ENCODE data around the gene SNRPF. TPM values are rescaled to one million over a fixed set of nuclear protein-coding genes. Genes with fewer than 3 reads are reported as not detected.
A peak's percentile ranks its signal among the peaks of the same experiment; 100 is the strongest.

SNRPF gene
- total and polyA plus RNA-seq, 7 experiments from 2014 or later, result 19.0 to 71.1 (median 24.6) TPM

GRCh38 chr12:95874452-95874851, 15.7 kb downstream of the SNRPF start:
- Histone ChIP-seq H3K9me3 (ENCODE audit: control insufficient read depth in 2 of 3, low read length in 3 of 3) (no peaks in the 10 kb centered on the region), H3K4me3 (ENCODE audit: low read length) (no peak overlapping the region), H3K27ac (ENCODE audit: low read depth, low read length) (no peak overlapping the region), H3K4me1 (ENCODE audit: control insufficient read depth in 2 of 2, insufficient read depth in 2 of 2, low read length in 2 of 2) (no peaks in the 10 kb centered on the region), H3K27me3 (ENCODE audit: control insufficient read depth in 2 of 2, insufficient read depth in 2 of 2, low read length in 2 of 2) (no peaks in the 10 kb centered on the region), H3K36me3 (ENCODE audit: control insufficient read depth in 2 of 3, insufficient read depth in 3 of 3, low read length in 3 of 3) (no peaks in the 10 kb centered on the region)
- H3K36me3 Mint-ChIP-seq, result peaks cover 3 to 38% (median 13%) of the 10 kb centered on the region in 5 donors
- ChIA-PET POLR2A (no interaction called here), CTCF (no interaction called here)
- H3K9me3 Mint-ChIP-seq, result no peaks in the 10 kb centered on the region
- ATAC-seq (no peak), DNase-seq (no peak)
- no peak overlapping the region for H3K4me3 Mint-ChIP-seq
- intact Hi-C loops (cut with micrococcal nuclease), result no loop called here
- H3K27me3 Mint-ChIP-seq, result no peaks in the 10 kb centered on the region
- H3K4me1 Mint-ChIP-seq, result no peaks in the 10 kb centered on the region
- H3K27ac Mint-ChIP-seq, result peak overlapping the region in 1 of 9 donors; percentile 46

GRCh38 chr12:95877622-95878021, 18.9 kb downstream of the SNRPF start:
- intact Hi-C loops (cut with micrococcal nuclease), result no loop called here
- H3K4me3 ChIP-seq (ENCODE audit: low read length), result no peak overlapping the region
- no peak for DNase-seq
- no peak overlapping the region for H3K4me3 Mint-ChIP-seq
- no peaks in the 10 kb centered on the region for H3K36me3 ChIP-seq (ENCODE audit: control insufficient read depth in 2 of 3, insufficient read depth in 3 of 3, low read length in 3 of 3)
- H3K9me3 ChIP-seq (ENCODE audit: control insufficient read depth in 2 of 3, low read length in 3 of 3), result no peaks in the 10 kb centered on the region
- ChIA-PET POLR2A (no interaction called here), CTCF (no interaction called here)
- no peak overlapping the region for H3K27ac ChIP-seq (ENCODE audit: low read depth, low read length)
- no peak for ATAC-seq
- H3K4me1 Mint-ChIP-seq, result no peaks in the 10 kb centered on the region
- H3K27me3 ChIP-seq (ENCODE audit: control insufficient read depth in 2 of 2, insufficient read depth in 2 of 2, low read length in 2 of 2), result no peaks in the 10 kb centered on the region
- H3K36me3 Mint-ChIP-seq, result peaks cover 4 to 21% (median 9%) of the 10 kb centered on the region in 5 donors
- no peaks in the 10 kb centered on the region for H3K4me1 ChIP-seq (ENCODE audit: control insufficient read depth in 2 of 2, insufficient read depth in 2 of 2, low read length in 2 of 2)
- no peak overlapping the region for H3K27ac Mint-ChIP-seq
- no peaks in the 10 kb centered on the region for H3K9me3 Mint-ChIP-seq
- H3K27me3 Mint-ChIP-seq, result no peaks in the 10 kb centered on the region

GRCh38 chr12:95880895-95881294, 22.1 kb downstream of the SNRPF start:
- Mint-ChIP-seq H3K4me3 (no peak overlapping the region), H3K36me3 (peaks cover 0 to 4% (median 0%) of the 10 kb centered on the region in 5 donors), H3K9me3 (peaks cover 0 to 4% (median 0%) of the 10 kb centered on the region in 11 donors), H3K27ac (no peak overlapping the region), H3K27me3 (peaks cover 0 to under 1% (median 0%) of the 10 kb centered on the region in 5 donors), H3K4me1 (no peaks in the 10 kb centered on the region)
- DNase-seq (no peak), ATAC-seq (no peak)
- H3K9me3 ChIP-seq (ENCODE audit: control insufficient read depth in 2 of 3, low read length in 3 of 3), result no peaks in the 10 kb centered on the region
- H3K4me1 ChIP-seq (ENCODE audit: control insufficient read depth in 2 of 2, insufficient read depth in 2 of 2, low read length in 2 of 2), result no peaks in the 10 kb centered on the region
- H3K27me3 ChIP-seq (ENCODE audit: control insufficient read depth in 2 of 2, insufficient read depth in 2 of 2, low read length in 2 of 2), result no peaks in the 10 kb centered on the region
- H3K27ac ChIP-seq (ENCODE audit: low read depth, low read length), result no peak overlapping the region
- ChIA-PET CTCF (no interaction called here), POLR2A (no interaction called here)
- intact Hi-C loops (cut with micrococcal nuclease), result no loop called here
- no peak overlapping the region for H3K4me3 ChIP-seq (ENCODE audit: low read length)
- no peaks in the 10 kb centered on the region for H3K36me3 ChIP-seq (ENCODE audit: control insufficient read depth in 2 of 3, insufficient read depth in 3 of 3, low read length in 3 of 3)

- ATAC-seq (no peak), DNase-seq (no peak)
- no peak overlapping the region for H3K27ac Mint-ChIP-seq
- H3K36me3 ChIP-seq (ENCODE audit: control insufficient read depth in 2 of 3, insufficient read depth in 3 of 3, low read length in 3 of 3), result no peaks in the 10 kb centered on the region
- H3K4me1 Mint-ChIP-seq, result no peaks in the 10 kb centered on the region
- peaks cover 0 to 4% (median 0%) of the 10 kb centered on the region in 5 donors for H3K27me3 Mint-ChIP-seq
- no peaks in the 10 kb centered on the region for H3K4me1 ChIP-seq (ENCODE audit: control insufficient read depth in 2 of 2, insufficient read depth in 2 of 2, low read length in 2 of 2)
- H3K9me3 ChIP-seq (ENCODE audit: control insufficient read depth in 2 of 3, low read length in 3 of 3), result no peaks in the 10 kb centered on the region
- ChIA-PET CTCF (interaction anchor here (0.6 kb wide), 1 partner anchor 1779 kb away, joined by 3 read pairs; no protein-coding TSS in a partner anchor), POLR2A (no interaction called here)
- H3K36me3 Mint-ChIP-seq, result peaks cover 0 to 2% (median 0%) of the 10 kb centered on the region in 5 donors
- H3K9me3 Mint-ChIP-seq, result peaks cover 0 to 4% (median 0%) of the 10 kb centered on the region in 11 donors
- no peaks in the 10 kb centered on the region for H3K27me3 ChIP-seq (ENCODE audit: control insufficient read depth in 2 of 2, insufficient read depth in 2 of 2, low read length in 2 of 2)
- H3K27ac ChIP-seq (ENCODE audit: low read depth, low read length), result no peak overlapping the region
- no peak overlapping the region for H3K4me3 ChIP-seq (ENCODE audit: low read length)
- no peak overlapping the region for H3K4me3 Mint-ChIP-seq
- intact Hi-C loops (cut with micrococcal nuclease), result no loop called here
These were observed 22.7 kb downstream of the SNRPF start for GRCh38 chr12:95881331-95881955.

DNA sequence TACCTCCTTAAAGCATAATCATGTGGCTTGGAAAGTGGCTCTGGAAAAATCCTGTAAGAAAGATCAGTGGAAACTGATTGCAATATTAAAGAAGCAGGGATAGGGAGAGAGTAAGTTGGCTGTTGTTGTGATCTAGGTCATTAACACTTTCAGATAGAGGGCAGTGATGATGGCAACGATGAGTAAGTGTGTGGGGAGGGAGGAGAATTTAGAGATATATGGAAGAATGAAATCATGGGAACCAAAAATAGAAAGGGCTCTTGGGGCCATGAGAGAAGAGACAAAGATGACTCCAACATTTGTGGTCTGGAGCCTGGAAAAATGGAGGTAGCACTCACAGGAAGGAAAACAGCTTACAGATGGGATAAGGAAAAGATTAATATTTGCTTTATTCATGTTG, 23.3 kb downstream of the SNRPF start:
- peaks cover 0 to 2% (median 0%) of the 10 kb centered on the region in 5 donors for H3K36me3 Mint-ChIP-seq
- no peaks in the 10 kb centered on the region for H3K4me1 ChIP-seq (ENCODE audit: control insufficient read depth in 2 of 2, insufficient read depth in 2 of 2, low read length in 2 of 2)
- no peak overlapping the region for H3K27ac ChIP-seq (ENCODE audit: low read depth, low read length)
- no peaks in the 10 kb centered on the region for H3K4me1 Mint-ChIP-seq
- no peaks in the 10 kb centered on the region for H3K27me3 ChIP-seq (ENCODE audit: control insufficient read depth in 2 of 2, insufficient read depth in 2 of 2, low read length in 2 of 2)
- ATAC-seq, result no peak
- peaks cover 0 to 4% (median 0%) of the 10 kb centered on the region in 5 donors for H3K27me3 Mint-ChIP-seq
- no peak overlapping the region for H3K4me3 ChIP-seq (ENCODE audit: low read length)
- ChIA-PET CTCF (interaction anchor here (0.6 kb wide), 1 partner anchor 1780 kb away, joined by 3 read pairs; no protein-coding TSS in a partner anchor), POLR2A (no interaction called here)
- H3K9me3 Mint-ChIP-seq, result peaks cover 0 to 4% (median 0%) of the 10 kb centered on the region in 11 donors
- no peak for DNase-seq
- H3K9me3 ChIP-seq (ENCODE audit: control insufficient read depth in 2 of 3, low read length in 3 of 3), result no peaks in the 10 kb centered on the region
- H3K27ac Mint-ChIP-seq, result no peak overlapping the region
- no peaks in the 10 kb centered on the region for H3K36me3 ChIP-seq (ENCODE audit: control insufficient read depth in 2 of 3, insufficient read depth in 3 of 3, low read length in 3 of 3)
- no peak overlapping the region for H3K4me3 Mint-ChIP-seq
- intact Hi-C loops (cut with micrococcal nuclease), result no loop called here

GRCh38 chr12:95882873-95883272, 24.1 kb downstream of the SNRPF start:
- ChIA-PET POLR2A (no interaction called here), CTCF (no interaction called here)
- intact Hi-C loops (cut with micrococcal nuclease), result no loop called here
- Mint-ChIP-seq H3K4me3 (no peak overlapping the region), H3K36me3 (peaks cover 0 to 2% (median 0%) of the 10 kb centered on the region in 5 donors), H3K27me3 (peaks cover 0 to 4% (median 0%) of the 10 kb centered on the region in 5 donors), H3K4me1 (no peaks in the 10 kb centered on the region), H3K27ac (no peak overlapping the region), H3K9me3 (peaks cover 0 to 4% (median 0%) of the 10 kb centered on the region in 11 donors)
- no peak overlapping the region for H3K4me3 ChIP-seq (ENCODE audit: low read length)
- no peaks in the 10 kb centered on the region for H3K9me3 ChIP-seq (ENCODE audit: control insufficient read depth in 2 of 3, low read length in 3 of 3)
- DNase-seq (no peak), ATAC-seq (no peak)
- H3K27me3 ChIP-seq (ENCODE audit: control insufficient read depth in 2 of 2, insufficient read depth in 2 of 2, low read length in 2 of 2), result no peaks in the 10 kb centered on the region
- H3K27ac ChIP-seq (ENCODE audit: low read depth, low read length), result no peak overlapping the region
- no peaks in the 10 kb centered on the region for H3K4me1 ChIP-seq (ENCODE audit: control insufficient read depth in 2 of 2, insufficient read depth in 2 of 2, low read length in 2 of 2)
- H3K36me3 ChIP-seq (ENCODE audit: control insufficient read depth in 2 of 3, insufficient read depth in 3 of 3, low read length in 3 of 3), result no peaks in the 10 kb centered on the region

DNA sequence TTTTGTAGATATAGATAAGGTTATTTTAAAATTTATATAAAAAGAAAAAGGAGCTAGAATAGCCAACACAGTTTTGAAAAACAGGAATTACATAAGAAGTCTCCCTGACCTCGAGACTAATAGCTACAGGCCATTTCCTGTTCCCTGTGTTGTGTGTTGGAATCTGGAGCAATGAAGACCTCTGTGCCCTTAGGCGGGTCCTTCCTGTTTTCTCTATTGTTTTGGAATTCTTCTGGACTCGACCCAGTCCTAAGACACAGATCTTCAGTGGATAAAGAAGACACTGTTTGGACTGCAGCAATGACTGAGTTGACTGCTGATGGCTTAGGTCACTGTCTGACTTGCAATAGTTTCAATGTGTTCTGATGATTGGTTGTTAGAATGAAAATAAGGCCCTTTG, 26.2 kb downstream of the SNRPF start:
- Mint-ChIP-seq H3K27me3 (peaks cover 0 to 4% (median 0%) of the 10 kb centered on the region in 5 donors), H3K4me1 (no peaks in the 10 kb centered on the region), H3K9me3 (peaks cover 0 to 4% (median 0%) of the 10 kb centered on the region in 11 donors), H3K36me3 (no peaks in the 10 kb centered on the region), H3K27ac (no peak overlapping the region), H3K4me3 (no peak overlapping the region)
- H3K4me1 ChIP-seq (ENCODE audit: control insufficient read depth in 2 of 2, insufficient read depth in 2 of 2, low read length in 2 of 2), result no peaks in the 10 kb centered on the region
- no peak for DNase-seq
- no peaks in the 10 kb centered on the region for H3K27me3 ChIP-seq (ENCODE audit: control insufficient read depth in 2 of 2, insufficient read depth in 2 of 2, low read length in 2 of 2)
- no peaks in the 10 kb centered on the region for H3K36me3 ChIP-seq (ENCODE audit: control insufficient read depth in 2 of 3, insufficient read depth in 3 of 3, low read length in 3 of 3)
- ChIA-PET POLR2A (no interaction called here), CTCF (no interaction called here)
- no peak overlapping the region for H3K27ac ChIP-seq (ENCODE audit: low read depth, low read length)
- H3K9me3 ChIP-seq (ENCODE audit: control insufficient read depth in 2 of 3, low read length in 3 of 3), result no peaks in the 10 kb centered on the region
- H3K4me3 ChIP-seq (ENCODE audit: low read length), result no peak overlapping the region
- no peak for ATAC-seq
- intact Hi-C loops (cut with micrococcal nuclease), result no loop called here
